Activated CD8-positive, alpha-beta memory T cell treated with anti-CD3 and anti-CD28 coated beads for 4 hours (primary cell): ENCODE data around the gene CHMP5.
"Not testable (repeated sequence)": the region's sequence is repeated elsewhere in the genome, so short reads cannot be mapped to it uniquely, and the experiment has no call there.

Experiments
- DNase-seq, 2 donors: peaks; one replicate each; pipeline ENCODE4 v3.0.0-alpha.2; 2020; ENCODE audit warnings: low read depth in 2 of 2

The CHMP5 gene

GRCh38 chr9:33311953-33312352, 47.1 kb downstream of the CHMP5 start:
- DNase-seq = no peak

- DNase-seq = no peak
Measured at GRCh38 chr9:33315371-33315770, 50.5 kb downstream of the CHMP5 start.

- not testable (repeated sequence) for DNase-seq
Measured at GRCh38 chr9:33317136-33317535, 52.3 kb downstream of the CHMP5 start.

- no peak for DNase-seq
Measured at GRCh38 chr9:33318225-33318624, 53.4 kb downstream of the CHMP5 start.

- no peak for DNase-seq
Measured at GRCh38 chr9:33318781-33319180, 53.9 kb downstream of the CHMP5 start.

- DNase-seq = no peak
Measured at GRCh38 chr9:33320230-33320567, 55.4 kb downstream of the CHMP5 start.

- no peak for DNase-seq
Measured at GRCh38 chr9:33320568-33321261, 55.9 kb downstream of the CHMP5 start.

- no peak for DNase-seq
Measured at GRCh38 chr9:33329117-33329563, 64.3 kb downstream of the CHMP5 start.

- no peak for DNase-seq
Measured at GRCh38 chr9:33329979-33330378, 65.1 kb downstream of the CHMP5 start.

- DNase-seq = no peak
Measured at GRCh38 chr9:33331377-33331891, 66.6 kb downstream of the CHMP5 start.
